Gastroesophageal sphincter (tissue), 4 donors: Measurements from ENCODE around the gene JDP2. TPM values are rescaled to one million over a fixed set of nuclear protein-coding genes. Genes with fewer than 3 reads are reported as not detected.

Experiments used
- ATAC-seq: fragments of 150-250 bp; one replicate; pipeline ENCODE4 v1.9.1; 2016; ENCODE audit warnings: mild to moderate bottlenecking, moderate library complexity
- H3K27ac ChIP-seq, 4 donors: fragments of 200-600 bp; sonication (generic) in 3 of 4; 1 replicate in 3 of 4; 2 replicates in 1 of 4; pipeline ENCODE4 v1.5.1; 2016 to 2019
- H3K27me3 ChIP-seq: fragments of 200-600 bp; sonication (generic); one replicate; pipeline ENCODE4 v1.5.1; 2019
- H3K36me3 ChIP-seq, 2 donors: fragments of 200-600 bp; sonication (generic); one replicate each; pipeline ENCODE4 v1.5.1; 2019; ENCODE audit warnings: control low read depth in 1 of 2
- H3K4me1 ChIP-seq, 3 donors: fragments of 200-600 bp; sonication (generic); 1 replicate in 2 of 3; 2 replicates in 1 of 3; pipeline ENCODE4 v1.5.1; 2016 to 2019; ENCODE audit warnings: control low read depth in 2 of 3
- H3K4me3 ChIP-seq, 2 donors: fragments of 200-600 bp; sonication (generic); one replicate each; pipeline ENCODE4 v1.5.1; 2019; ENCODE audit warnings: mild to moderate bottlenecking in 1 of 2, moderate library complexity in 1 of 2
- H3K9me3 ChIP-seq, 3 donors: fragments of 200-600 bp; sonication (generic); one replicate each; pipeline ENCODE4 v1.5.1; 2017 to 2019; ENCODE audit warnings: control low read depth in 2 of 3
- EP300 ChIP-seq: sonication (generic); formaldehyde crosslinking; IDR thresholded peaks from one replicate; pipeline ENCODE4 v1.6.1; 2017; ENCODE audit warnings: antibody characterized with exemption, mild to moderate bottlenecking
- POLR2A ChIP-seq, 2 donors: fragments of 450-650 bp; IDR thresholded peaks; one replicate each; pipeline ENCODE4 v1.6.1; 2017; ENCODE audit warnings: antibody characterized with exemption in 2 of 2, mild to moderate bottlenecking in 2 of 2, moderate library complexity in 1 of 2
- POLR2AphosphoS5 ChIP-seq: sonication (generic); formaldehyde crosslinking; IDR thresholded peaks from one replicate; pipeline ENCODE4 v1.6.1; 2017; ENCODE audit warnings: antibody characterized with exemption
- WGBS, 2 donors: methylation state at CpG; one replicate each; pipeline ENCODE4 v1.1.5; 2018; ENCODE audit warnings: low coverage in 1 of 2; 5-methylcytosine and 5-hydroxymethylcytosine counted together
- total RNA-seq, 4 donors: library from RNA; depleted of rRNA; stranded (reverse); fragments of >200 nt; gene quantifications; one replicate each; pipeline ENCODE4 v1.1.0, GENCODE V29; 2016
- TF ChIP-seq, protein P1 (sequence below), 4 experiments: fragments of 200-600 bp in 2 of 4; fragments of 450-650 bp in 2 of 4; sonication (generic) in 1 of 4; IDR thresholded peaks; one replicate each; pipeline ENCODE4 v1.5.1; 2017 to 2019; ENCODE audit warnings: antibody characterized with exemption in 4 of 4, mild to moderate bottlenecking in 2 of 4, moderate library complexity in 2 of 4

The JDP2 gene
- total RNA-seq, 4 donors from 2014 or later: 55.6 to 90.0 (median 70.8) TPM

DNA sequence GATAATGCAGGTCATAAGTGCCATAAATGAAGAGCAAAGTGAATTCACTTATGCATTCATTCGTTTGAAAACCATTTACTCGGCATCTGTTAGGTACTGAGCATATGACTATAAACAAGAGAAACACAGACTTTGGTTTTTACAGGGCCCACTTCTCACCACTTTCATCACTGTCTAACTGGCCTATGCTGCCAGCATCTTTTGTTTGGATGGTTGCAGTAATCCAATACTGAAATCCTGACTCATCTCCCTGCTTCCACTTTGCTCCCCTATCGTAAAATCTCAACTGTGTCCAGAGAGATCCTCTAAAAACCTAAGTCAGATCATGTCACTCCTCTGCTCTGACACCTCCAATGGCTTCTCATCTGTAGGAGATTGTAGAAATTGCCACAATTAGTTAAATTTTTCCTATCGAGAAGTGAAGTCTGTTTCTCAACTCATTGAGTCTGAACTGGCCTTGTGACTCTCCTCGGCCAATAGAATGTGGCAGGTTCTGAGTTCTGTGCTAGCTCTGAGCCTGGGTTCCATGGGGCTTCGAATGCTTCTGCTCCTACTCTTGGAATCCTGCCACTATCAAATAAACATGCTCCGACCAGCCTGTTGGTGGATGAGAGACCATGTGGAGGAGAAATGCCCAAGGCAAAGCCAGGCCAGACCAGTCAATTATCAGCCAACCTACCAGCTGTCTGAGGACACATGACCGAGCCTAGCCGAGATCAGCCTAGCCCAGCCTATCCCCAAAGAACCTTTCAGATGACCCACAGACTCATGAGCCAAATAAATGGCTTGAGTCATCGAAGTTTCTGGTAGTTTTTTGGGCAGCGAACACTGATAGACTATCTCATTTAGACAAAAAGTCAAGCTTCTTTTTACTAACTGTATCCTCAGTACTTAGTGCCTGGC lies 92.3 kb downstream of the JDP2 start:
- ATAC-seq: no peak
- WGBS, 2 donors: 75 to 84% methylated on average over 4 to 10 of the region's 11 CpGs
- Histone ChIP-seq H3K36me3 (no peaks in the 10 kb centered on the region), H3K4me1 (peaks cover 0 to 13% (median 0%) of the 10 kb centered on the region in 3 donors), H3K27ac (no peak overlapping the region), H3K4me3 (no peak overlapping the region), H3K9me3 (no peaks in the 10 kb centered on the region), H3K27me3 (peaks cover 15% of the 10 kb centered on the region)
- TF ChIP-seq, protein P1, sequence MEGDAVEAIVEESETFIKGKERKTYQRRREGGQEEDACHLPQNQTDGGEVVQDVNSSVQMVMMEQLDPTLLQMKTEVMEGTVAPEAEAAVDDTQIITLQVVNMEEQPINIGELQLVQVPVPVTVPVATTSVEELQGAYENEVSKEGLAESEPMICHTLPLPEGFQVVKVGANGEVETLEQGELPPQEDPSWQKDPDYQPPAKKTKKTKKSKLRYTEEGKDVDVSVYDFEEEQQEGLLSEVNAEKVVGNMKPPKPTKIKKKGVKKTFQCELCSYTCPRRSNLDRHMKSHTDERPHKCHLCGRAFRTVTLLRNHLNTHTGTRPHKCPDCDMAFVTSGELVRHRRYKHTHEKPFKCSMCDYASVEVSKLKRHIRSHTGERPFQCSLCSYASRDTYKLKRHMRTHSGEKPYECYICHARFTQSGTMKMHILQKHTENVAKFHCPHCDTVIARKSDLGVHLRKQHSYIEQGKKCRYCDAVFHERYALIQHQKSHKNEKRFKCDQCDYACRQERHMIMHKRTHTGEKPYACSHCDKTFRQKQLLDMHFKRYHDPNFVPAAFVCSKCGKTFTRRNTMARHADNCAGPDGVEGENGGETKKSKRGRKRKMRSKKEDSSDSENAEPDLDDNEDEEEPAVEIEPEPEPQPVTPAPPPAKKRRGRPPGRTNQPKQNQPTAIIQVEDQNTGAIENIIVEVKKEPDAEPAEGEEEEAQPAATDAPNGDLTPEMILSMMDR (IDR thresholded peaks at IDR 0.05): no peak
- no peak for TF ChIP-seq EP300
- TF ChIP-seq POLR2A (IDR thresholded peaks at IDR 0.05): no peak
- no peak for TF ChIP-seq POLR2AphosphoS5

DNA sequence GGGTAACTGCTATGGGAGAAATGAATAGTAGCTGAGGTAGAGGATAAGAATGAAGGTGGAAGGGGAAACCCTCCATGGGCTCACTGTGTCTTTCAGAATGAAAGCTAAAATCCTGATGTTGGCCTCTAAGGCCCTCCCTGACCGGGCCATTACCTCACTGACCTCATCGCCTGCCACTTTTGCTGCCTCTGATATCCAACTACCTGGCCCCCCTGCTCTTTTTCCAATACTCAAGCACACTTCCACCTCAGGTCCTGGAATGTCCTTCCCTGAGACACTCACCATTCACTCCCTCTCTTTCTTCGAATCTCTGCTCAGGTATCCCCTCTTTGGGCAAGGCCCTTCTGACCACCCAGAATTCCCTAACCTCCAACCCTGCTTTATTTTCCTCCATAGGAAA lies 93.0 kb downstream of the JDP2 start:
- Histone ChIP-seq H3K27me3 (peaks cover 15% of the 10 kb centered on the region), H3K27ac (no peak overlapping the region), H3K4me1 (peaks cover 0 to 6% (median 0%) of the 10 kb centered on the region in 3 donors), H3K9me3 (no peaks in the 10 kb centered on the region), H3K4me3 (no peak overlapping the region), H3K36me3 (no peaks in the 10 kb centered on the region)
- TF ChIP-seq, protein P1 (IDR thresholded peaks at IDR 0.05): no peak
- TF ChIP-seq POLR2A (IDR thresholded peaks at IDR 0.05) (no peak), EP300 (no peak), POLR2AphosphoS5 (no peak)
- no peak for ATAC-seq
- 92% methylated on average over 3 of the region's 3 CpGs for WGBS, 2 donors

DNA sequence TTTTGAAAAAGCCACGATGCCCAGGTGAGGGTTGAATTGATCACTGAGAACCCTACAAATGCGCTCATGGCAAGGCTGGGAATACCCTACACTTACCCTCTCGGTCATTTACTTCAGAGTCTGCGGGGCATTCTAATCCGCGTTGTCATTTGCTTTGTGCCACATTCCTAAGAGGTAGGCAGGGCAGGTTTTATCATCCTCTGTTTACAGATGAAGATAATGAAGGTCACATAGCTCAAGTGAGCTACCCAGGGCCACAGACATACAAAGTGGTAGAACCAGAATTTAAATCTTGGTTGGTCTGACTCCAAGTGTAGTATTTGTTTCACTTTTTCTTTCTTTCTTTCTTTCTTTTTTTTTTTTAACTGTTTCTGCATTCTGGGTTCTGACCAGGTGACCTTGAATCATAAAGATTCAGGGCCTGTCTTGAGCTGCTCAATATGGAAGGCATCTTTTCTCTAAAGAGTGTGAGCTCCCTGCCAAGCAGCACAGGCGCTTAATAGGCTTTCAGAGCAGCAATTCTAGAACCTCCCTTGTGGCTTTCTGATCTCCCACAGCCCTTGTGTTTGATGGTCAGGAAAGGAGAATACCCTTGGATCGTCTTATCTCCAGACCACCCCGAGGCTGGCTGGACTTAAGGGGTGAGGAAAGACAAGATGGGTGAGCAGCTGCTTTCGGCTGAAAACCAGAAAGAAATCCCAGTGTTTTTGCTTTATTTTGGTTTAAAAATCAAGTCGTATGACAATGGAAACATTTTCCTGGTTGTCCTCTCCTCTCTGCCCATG lies 93.8 kb downstream of the JDP2 start:
- no peaks in the 10 kb centered on the region for H3K36me3 ChIP-seq
- TF ChIP-seq POLR2A (IDR thresholded peaks at IDR 0.05): no peak
- TF ChIP-seq, protein P1 (IDR thresholded peaks at IDR 0.05): no peak
- WGBS, 2 donors: 38 to 63% methylated on average over 8 of the region's 11 CpGs
- peaks cover 15% of the 10 kb centered on the region for H3K27me3 ChIP-seq
- H3K4me3 ChIP-seq: no peak overlapping the region
- no peaks in the 10 kb centered on the region for H3K9me3 ChIP-seq
- no peak overlapping the region for H3K27ac ChIP-seq
- no peak for ATAC-seq
- H3K4me1 ChIP-seq: peaks cover 0 to 4% (median 0%) of the 10 kb centered on the region in 3 donors

DNA sequence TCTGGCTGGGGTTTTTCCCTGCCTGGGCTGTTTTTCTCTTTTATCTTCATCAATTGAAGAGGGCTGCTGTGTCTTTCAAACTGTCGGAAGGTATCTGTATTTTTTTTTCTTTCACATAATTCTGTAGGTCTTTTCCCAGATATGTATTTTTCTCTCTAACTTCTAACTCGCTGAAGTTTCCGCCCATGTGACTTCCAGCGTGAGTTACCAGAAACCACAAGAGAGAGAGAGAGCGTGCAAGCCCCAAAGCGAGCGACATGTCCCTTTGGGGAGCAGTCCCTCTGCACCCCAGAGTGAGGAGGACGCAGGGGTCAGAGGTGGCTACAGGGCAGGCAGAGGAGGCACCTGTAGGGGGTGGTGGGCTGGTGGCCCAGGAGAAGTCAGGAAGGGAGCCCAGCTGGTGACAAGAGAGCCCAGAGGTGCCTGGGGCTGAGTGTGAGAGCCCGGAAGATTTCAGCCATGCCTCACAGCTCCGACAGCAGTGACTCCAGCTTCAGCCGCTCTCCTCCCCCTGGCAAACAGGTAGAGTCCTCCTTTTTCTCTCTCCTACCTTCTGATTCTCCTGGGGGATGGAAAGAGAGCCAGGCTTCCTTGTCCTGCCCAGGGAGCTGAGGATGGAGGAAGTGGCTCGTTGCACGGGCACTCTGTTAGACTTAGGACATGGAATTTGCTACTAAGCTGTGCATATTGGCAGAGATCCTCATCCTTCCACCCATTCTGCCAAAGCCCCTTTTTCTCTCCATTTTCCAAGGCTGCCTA lies 94.6 kb downstream of the JDP2 start, which contains the start of gene BATF:
Gene BATF, plus strand, starts transcription at position 246 of the 759 bp plus-strand sequence. Its CDS starts 214 bp downstream, at position 460.
- TF ChIP-seq POLR2A (IDR thresholded peaks at IDR 0.05): peak in 1 of 2 donors; percentile 17
- TF ChIP-seq, protein P1 (IDR thresholded peaks at IDR 0.05): no peak

More for the DNA sequence above, 94.6 kb downstream of the JDP2 start, which contains the start of gene BATF:
- Histone ChIP-seq H3K27me3 (peaks cover 15% of the 10 kb centered on the region), H3K9me3 (no peaks in the 10 kb centered on the region), H3K27ac (peak within 1 kb of the TSS in 1 of 4 donors; percentile 42), H3K36me3 (no peaks in the 10 kb centered on the region), H3K4me3 (peak within 1 kb of the TSS in 1 of 2 donors; percentile 32), H3K4me1 (peaks cover 0 to 4% (median 0%) of the 10 kb centered on the region in 3 donors)
- WGBS, 2 donors: 52 to 87% methylated on average over 3 to 6 of the region's 13 CpGs
- peak; percentile 15 for ATAC-seq
